Measurements from ENCODE around the gene IRX6.

The IRX6 gene

GRCh38 chr16:55370762-55371482, 46.9 kb downstream of the IRX6 start:
- TF ChIP-seq CTCF (IDR thresholded peaks at IDR 0.05; ENCODE audit: control insufficient read depth, extremely low read depth, insufficient read depth): peak; percentile 95
- DNase-seq (ENCODE audit: low read depth): no peak
- no peak overlapping the region for H3K4me3 ChIP-seq (ENCODE audit: low read depth, low read length)

- H3K4me3 ChIP-seq (ENCODE audit: low read depth, low read length): no peak overlapping the region
- TF ChIP-seq CTCF (IDR thresholded peaks at IDR 0.05; ENCODE audit: control insufficient read depth, extremely low read depth, insufficient read depth): no peak
- DNase-seq (ENCODE audit: low read depth): no peak
Observed at GRCh38 chr16:55372792-55373488, 48.9 kb downstream of the IRX6 start.

GRCh38 chr16:55373489-55373832, 49.5 kb downstream of the IRX6 start:
- no peak for TF ChIP-seq CTCF (IDR thresholded peaks at IDR 0.05; ENCODE audit: control insufficient read depth, extremely low read depth, insufficient read depth)
- DNase-seq (ENCODE audit: low read depth): no peak

GRCh38 chr16:55376045-55376444, 52.0 kb downstream of the IRX6 start:
- H3K4me3 ChIP-seq (ENCODE audit: low read depth, low read length): no peak overlapping the region
- TF ChIP-seq CTCF (IDR thresholded peaks at IDR 0.05; ENCODE audit: control insufficient read depth, extremely low read depth, insufficient read depth): no peak
- no peak for DNase-seq (ENCODE audit: low read depth)

More at GRCh38 chr16:55373489-55373832, 49.5 kb downstream of the IRX6 start:
- H3K4me3 ChIP-seq (ENCODE audit: low read depth, low read length): no peak overlapping the region

- no peak for DNase-seq (ENCODE audit: low read depth)
- no peak for TF ChIP-seq CTCF (IDR thresholded peaks at IDR 0.05; ENCODE audit: control insufficient read depth, extremely low read depth, insufficient read depth)
- H3K4me3 ChIP-seq (ENCODE audit: low read depth, low read length): no peak overlapping the region
Observed at GRCh38 chr16:55376567-55377167, 52.7 kb downstream of the IRX6 start.

- H3K4me3 ChIP-seq (ENCODE audit: low read depth, low read length): no peak overlapping the region
- no peak for DNase-seq (ENCODE audit: low read depth)
- no peak for TF ChIP-seq CTCF (IDR thresholded peaks at IDR 0.05; ENCODE audit: control insufficient read depth, extremely low read depth, insufficient read depth)
Observed at GRCh38 chr16:55377840-55378239, 53.8 kb downstream of the IRX6 start.

All from LNCaP clone FGC (cell line).